Keratinocyte (primary cell): ENCODE data around the gene RBFOX2. TPM values are rescaled to one million over a fixed set of nuclear protein-coding genes. Genes with fewer than 3 reads are reported as not detected.

ENCODE experiments used
- DNase-seq: peaks from one replicate; pipeline ENCODE4 v3.0.0-alpha.2; 2011; ENCODE audit warnings: low read depth, missing footprints, low spot score
- FAIRE-seq: peaks from 2 replicates; lab custom pipeline; 2011; peaks lifted over from hg19 to GRCh38; lab: Jason Lieb, UNC
- H2AFZ ChIP-seq: 2 replicates; pipeline ENCODE4 v1.6.0; 2012; ENCODE audit warnings: low read length, control low read depth, inconsistent platforms; ENCODE audit not compliant: control insufficient read depth
- H3K27ac ChIP-seq: 2 replicates; pipeline ENCODE4 v1.5.1; 2011; ENCODE audit warnings: low read length; ENCODE audit not compliant: control insufficient read depth, insufficient read depth
- H3K27me3 ChIP-seq: 3 replicates; pipeline ENCODE4 v1.6.0; 2011; ENCODE audit warnings: low read length; ENCODE audit not compliant: control insufficient read depth, insufficient read depth; ENCODE audit errors: extremely low read depth
- H3K36me3 ChIP-seq, 2 experiments: 2 replicates in 1 of 2; 3 replicates in 1 of 2; pipeline ENCODE4 v1.5.1; 2011; ENCODE audit warnings: low read length in 2 of 2, mild to moderate bottlenecking in 1 of 2; ENCODE audit not compliant: control insufficient read depth in 2 of 2, insufficient read depth in 2 of 2; ENCODE audit errors: extremely low read depth in 1 of 2
- H3K4me1 ChIP-seq: 3 replicates; pipeline ENCODE4 v1.5.1; 2011; ENCODE audit warnings: low read length; ENCODE audit not compliant: control insufficient read depth, insufficient read depth; ENCODE audit errors: extremely low read depth
- H3K4me2 ChIP-seq: 3 replicates; pipeline ENCODE4 v1.6.0; 2011; ENCODE audit warnings: low read depth, low read length; ENCODE audit not compliant: control insufficient read depth, insufficient read depth; ENCODE audit errors: extremely low read depth
- H3K4me3 ChIP-seq, 3 experiments: fragments of 200-600 bp in 1 of 3; sonication (generic) in 1 of 3; 2 replicates in 2 of 3; 3 replicates in 1 of 3; pipeline ENCODE4 v1.5.1; 2011 to 2016; ENCODE audit warnings: low read length in 3 of 3, mild to moderate bottlenecking in 3 of 3, control low read depth in 2 of 3, inconsistent platforms in 1 of 3, low read depth in 1 of 3, mixed read lengths in 1 of 3, mixed run types in 1 of 3, moderate library complexity in 1 of 3; ENCODE audit not compliant: control insufficient read depth in 2 of 3, insufficient read depth in 2 of 3; ENCODE audit errors: extremely low read depth in 1 of 3
- H3K79me2 ChIP-seq: 2 replicates; pipeline ENCODE4 v1.6.0; 2012; ENCODE audit warnings: low read length; ENCODE audit not compliant: control insufficient read depth, insufficient read depth
- H3K9ac ChIP-seq: 3 replicates; pipeline ENCODE4 v1.6.0; 2011; ENCODE audit warnings: low read length; ENCODE audit not compliant: control insufficient read depth, insufficient read depth; ENCODE audit errors: extremely low read depth
- H3K9me1 ChIP-seq: 3 replicates; pipeline ENCODE4 v1.6.0; 2011; ENCODE audit warnings: low read length; ENCODE audit not compliant: control insufficient read depth, insufficient read depth; ENCODE audit errors: extremely low read depth
- H3K9me3 ChIP-seq: 2 replicates; pipeline ENCODE4 v1.5.1; 2012; ENCODE audit warnings: low read depth, low read length; ENCODE audit not compliant: control insufficient read depth
- H4K20me1 ChIP-seq: 3 replicates; pipeline ENCODE4 v1.6.0; 2011; ENCODE audit warnings: low read length; ENCODE audit not compliant: control insufficient read depth, insufficient read depth; ENCODE audit errors: extremely low read depth
- CTCF ChIP-seq, 3 experiments: IDR thresholded peaks in 1 of 3; conservative IDR thresholded peaks in 1 of 3; optimal IDR thresholded peaks in 1 of 3; 2 replicates in 2 of 3; 3 replicates in 1 of 3; pipeline versions ENCODE3 to v1.5.1; 2011; ENCODE audit warnings: low read length in 3 of 3, mild to moderate bottlenecking in 3 of 3, moderate library complexity in 2 of 3, control low read depth in 1 of 3, inconsistent platforms in 1 of 3; ENCODE audit not compliant: insufficient read depth in 2 of 3; ENCODE audit errors: extremely low read depth in 1 of 3
- EZH2 ChIP-seq: IDR thresholded peaks from one replicate; pipeline ENCODE4 v1.6.1; 2012; ENCODE audit warnings: inconsistent platforms, mild to moderate bottlenecking, low read length, moderate library complexity
- dilution Hi-C: fragments of 300-500 bp; cut with MboI; formaldehyde crosslinking; loops from one replicate; pipeline ENCODE4 v1.7.0; 2020; ENCODE audit warnings: low sequenced_read_pairs; ENCODE audit not compliant: extremely low pct_ligation_motif_present
- polyA plus RNA-seq, 5 experiments: library from polyadenylated mRNA; depleted of rRNA in 3 of 5; stranded (reverse) in 3 of 5; stranded (forward) in 1 of 5; unstranded in 1 of 5; fragments of >200 nt; gene quantifications; 1 replicate in 1 of 5; 2 replicates in 3 of 5; 3 replicates in 1 of 5; pipeline versions ENCODE4 v1.2.1 to v1.2.3, GENCODE V29; 2011 to 2012; ENCODE audit warnings: missing spikeins in 2 of 5, low read depth in 1 of 5, low replicate concordance in 1 of 5

The RBFOX2 gene
- polyA plus RNA-seq, 1 donor (not counting 4 experiments of a cell fraction or from before 2014, with no cell fraction given) = 118 TPM

- Histone ChIP-seq H4K20me1 (no peaks in the 10 kb centered on the region), H2AFZ (no peak overlapping the region), H3K27ac (no peak overlapping the region), H3K4me1 (no peaks in the 10 kb centered on the region), H3K36me3 (peaks cover 6 to 10% of the 10 kb centered on the region in 2 experiments), H3K9me3 (no peaks in the 10 kb centered on the region), H3K79me2 (no peaks in the 10 kb centered on the region), H3K27me3 (no peaks in the 10 kb centered on the region), H3K4me3 (no peak overlapping the region), H3K9ac (no peak overlapping the region), H3K9me1 (no peaks in the 10 kb centered on the region), H3K4me2 (no peak overlapping the region)
- TF ChIP-seq EZH2 = no peak
- TF ChIP-seq CTCF (optimal IDR thresholded peaks at IDR 0.05 in 1 of 3, IDR thresholded peaks at IDR 0.05 in 1 of 3, conservative IDR thresholded peaks at IDR 0.05 in 1 of 3; ENCODE audit: extremely low read depth in 1 of 3, insufficient read depth in 2 of 3, low read length in 3 of 3) = no peak
- FAIRE-seq (no peak), DNase-seq (no peak)
- dilution Hi-C loops = no loop called here
Observed at GRCh38 chr22:35735542-35735941, 293.1 kb downstream of the RBFOX2 start.

GRCh38 chr22:35734517-35734827 lies 294.2 kb downstream of the RBFOX2 start:
- Histone ChIP-seq H3K4me1 (no peaks in the 10 kb centered on the region), H3K4me2 (no peak overlapping the region), H3K9me1 (no peaks in the 10 kb centered on the region), H3K79me2 (no peaks in the 10 kb centered on the region), H3K9me3 (no peaks in the 10 kb centered on the region), H4K20me1 (no peaks in the 10 kb centered on the region), H3K4me3 (no peak overlapping the region), H3K9ac (no peak overlapping the region), H3K27ac (no peak overlapping the region), H3K36me3 (peaks cover 3 to 10% of the 10 kb centered on the region in 2 experiments), H2AFZ (no peak overlapping the region), H3K27me3 (no peaks in the 10 kb centered on the region)
- dilution Hi-C loops = no loop called here
- no peak for TF ChIP-seq CTCF (optimal IDR thresholded peaks at IDR 0.05 in 1 of 3, IDR thresholded peaks at IDR 0.05 in 1 of 3, conservative IDR thresholded peaks at IDR 0.05 in 1 of 3; ENCODE audit: extremely low read depth in 1 of 3, insufficient read depth in 2 of 3, low read length in 3 of 3)
- no peak for FAIRE-seq
- DNase-seq = no peak
